ENCODE results near the gene OSBPL8. TPM values are rescaled to one million over a fixed set of nuclear protein-coding genes. Genes with fewer than 3 reads are reported as not detected.

OSBPL8 gene
- total RNA-seq, 4 donors from 2014 or later = 39.0 to 69.3 (median 49.0) TPM

DNA sequence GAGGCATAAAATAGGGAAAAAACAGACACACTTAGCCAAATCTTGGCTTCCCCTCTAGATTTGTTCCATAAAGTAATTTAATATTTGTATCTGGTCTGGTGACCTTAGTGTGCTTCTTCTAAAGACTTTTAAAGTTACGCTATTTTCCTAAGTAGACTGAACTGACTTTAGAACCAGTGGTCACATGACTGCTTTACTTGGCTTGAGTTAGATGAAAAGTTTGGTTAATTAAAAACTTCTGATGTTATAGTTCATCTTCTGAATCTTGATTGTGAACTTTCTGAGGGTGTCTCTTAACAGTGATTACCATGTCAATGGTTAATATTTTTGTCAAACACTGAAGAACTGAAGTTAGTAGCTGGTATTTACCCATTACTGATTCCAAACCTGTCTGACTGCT, 214.0 kb downstream of the OSBPL8 start:
- H3K4me1 ChIP-seq = peaks cover 0 to 14% (median 0%) of the 10 kb centered on the region in 4 donors
- H3K9me3 ChIP-seq = no peaks in the 10 kb centered on the region
- H3K4me3 ChIP-seq = no peak overlapping the region
- DNase-seq = no peak
- no peak for TF ChIP-seq POLR2A (IDR thresholded peaks at IDR 0.05)
- TF ChIP-seq, protein P1, sequence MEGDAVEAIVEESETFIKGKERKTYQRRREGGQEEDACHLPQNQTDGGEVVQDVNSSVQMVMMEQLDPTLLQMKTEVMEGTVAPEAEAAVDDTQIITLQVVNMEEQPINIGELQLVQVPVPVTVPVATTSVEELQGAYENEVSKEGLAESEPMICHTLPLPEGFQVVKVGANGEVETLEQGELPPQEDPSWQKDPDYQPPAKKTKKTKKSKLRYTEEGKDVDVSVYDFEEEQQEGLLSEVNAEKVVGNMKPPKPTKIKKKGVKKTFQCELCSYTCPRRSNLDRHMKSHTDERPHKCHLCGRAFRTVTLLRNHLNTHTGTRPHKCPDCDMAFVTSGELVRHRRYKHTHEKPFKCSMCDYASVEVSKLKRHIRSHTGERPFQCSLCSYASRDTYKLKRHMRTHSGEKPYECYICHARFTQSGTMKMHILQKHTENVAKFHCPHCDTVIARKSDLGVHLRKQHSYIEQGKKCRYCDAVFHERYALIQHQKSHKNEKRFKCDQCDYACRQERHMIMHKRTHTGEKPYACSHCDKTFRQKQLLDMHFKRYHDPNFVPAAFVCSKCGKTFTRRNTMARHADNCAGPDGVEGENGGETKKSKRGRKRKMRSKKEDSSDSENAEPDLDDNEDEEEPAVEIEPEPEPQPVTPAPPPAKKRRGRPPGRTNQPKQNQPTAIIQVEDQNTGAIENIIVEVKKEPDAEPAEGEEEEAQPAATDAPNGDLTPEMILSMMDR (IDR thresholded peaks at IDR 0.05) = no peak
- H3K27ac ChIP-seq = no peak overlapping the region
- no peaks in the 10 kb centered on the region for H3K27me3 ChIP-seq
- no peaks in the 10 kb centered on the region for H3K36me3 ChIP-seq

DNA sequence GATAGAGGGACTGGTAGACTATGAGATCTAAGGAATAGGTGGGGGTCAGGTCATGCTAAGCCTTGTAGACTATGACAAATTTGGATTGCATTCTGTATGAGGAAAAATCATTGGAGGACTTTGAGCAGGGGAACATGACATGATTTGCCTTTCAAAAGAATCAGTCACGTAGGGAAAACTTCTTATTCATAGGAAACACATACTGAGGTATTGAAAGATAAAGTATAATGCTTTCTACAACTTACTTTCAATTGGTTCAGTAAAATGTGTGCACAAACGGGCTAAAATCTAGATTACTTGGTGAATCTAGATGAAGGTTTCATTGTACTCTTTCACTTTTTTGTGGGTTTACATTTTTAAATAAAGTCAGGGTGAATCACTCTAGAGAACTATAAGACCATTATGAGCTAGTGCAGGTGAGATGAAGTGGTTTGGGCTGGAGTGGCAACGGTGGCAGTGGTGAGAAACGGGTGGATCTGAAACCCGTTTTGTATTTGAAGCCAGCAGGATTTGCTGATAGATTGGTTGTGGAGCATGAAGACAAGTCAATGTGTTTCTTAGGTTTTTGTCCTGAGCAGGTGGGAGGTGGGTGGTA, 218.0 kb downstream of the OSBPL8 start:
- no peaks in the 10 kb centered on the region for H3K27me3 ChIP-seq
- H3K36me3 ChIP-seq = no peaks in the 10 kb centered on the region
- TF ChIP-seq, protein P1 (IDR thresholded peaks at IDR 0.05) = no peak
- no peak for TF ChIP-seq POLR2A (IDR thresholded peaks at IDR 0.05)
- H3K27ac ChIP-seq = no peak overlapping the region
- H3K4me1 ChIP-seq = no peaks in the 10 kb centered on the region
- no peaks in the 10 kb centered on the region for H3K9me3 ChIP-seq
- no peak for DNase-seq
- H3K4me3 ChIP-seq = no peak overlapping the region

DNA sequence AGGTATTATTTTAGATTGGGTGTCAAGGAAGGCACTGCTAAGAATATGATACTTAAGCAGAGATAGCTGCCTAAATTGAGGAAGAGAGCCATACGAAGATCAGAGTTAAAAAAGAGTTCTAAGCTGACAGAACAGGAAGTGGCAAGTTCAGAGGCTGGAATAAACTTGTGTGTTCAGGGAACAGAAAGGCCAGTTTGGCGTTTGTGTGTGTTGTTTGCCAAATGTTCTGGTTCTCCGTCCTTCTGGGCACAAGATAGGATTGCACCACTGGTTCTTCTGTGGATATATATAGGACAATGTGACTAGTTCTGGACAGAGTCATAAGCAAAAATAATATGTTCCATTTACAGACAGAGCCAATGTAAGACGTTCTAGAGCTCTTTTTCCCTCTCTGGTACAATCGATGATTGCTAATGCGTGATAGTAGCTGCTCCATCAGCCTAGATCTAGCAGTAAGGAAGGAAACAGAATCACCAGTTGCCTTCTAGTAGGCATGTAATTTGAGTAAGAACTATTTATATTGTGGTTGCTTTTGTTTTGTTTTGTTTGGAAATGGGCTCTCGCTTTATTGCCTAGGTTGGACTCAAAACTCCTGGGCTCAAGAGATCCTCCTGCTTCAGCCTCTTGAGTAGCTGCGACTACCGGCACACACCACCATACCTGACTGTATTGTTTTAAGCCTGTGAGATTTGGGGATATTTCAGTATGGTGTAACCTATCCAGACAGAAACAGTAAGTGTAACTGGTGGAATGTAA, 218.7 kb downstream of the OSBPL8 start:
- H3K36me3 ChIP-seq = no peaks in the 10 kb centered on the region
- H3K4me1 ChIP-seq = no peaks in the 10 kb centered on the region
- H3K9me3 ChIP-seq = no peaks in the 10 kb centered on the region
- DNase-seq = no peak
- H3K4me3 ChIP-seq = no peak overlapping the region
- H3K27me3 ChIP-seq = no peaks in the 10 kb centered on the region
- TF ChIP-seq, protein P1 (IDR thresholded peaks at IDR 0.05) = no peak
- no peak for TF ChIP-seq POLR2A (IDR thresholded peaks at IDR 0.05)
- no peak overlapping the region for H3K27ac ChIP-seq

DNA sequence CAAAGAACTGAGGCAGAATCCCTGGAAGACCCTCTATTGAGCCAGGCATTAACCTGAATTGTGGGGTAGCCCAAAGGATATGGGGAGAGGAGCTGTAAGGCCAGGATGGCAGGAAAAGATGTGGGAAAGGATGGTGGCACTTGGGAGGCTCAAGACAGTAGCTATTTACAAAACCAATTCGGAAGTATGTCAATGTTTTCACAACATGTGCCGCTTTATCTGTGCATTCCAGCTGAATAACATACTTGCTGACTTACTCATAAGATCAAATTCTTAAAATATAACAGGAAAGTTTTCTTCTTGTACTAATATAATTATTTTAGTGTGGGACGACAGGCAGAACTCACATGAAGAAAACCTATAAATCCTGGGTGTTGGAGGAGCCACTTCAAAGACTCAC, 222.0 kb downstream of the OSBPL8 start:
- H3K4me3 ChIP-seq = no peak overlapping the region
- no peaks in the 10 kb centered on the region for H3K36me3 ChIP-seq
- no peaks in the 10 kb centered on the region for H3K27me3 ChIP-seq
- TF ChIP-seq POLR2A (IDR thresholded peaks at IDR 0.05) = no peak
- TF ChIP-seq, protein P1 (IDR thresholded peaks at IDR 0.05) = no peak
- no peaks in the 10 kb centered on the region for H3K4me1 ChIP-seq
- no peaks in the 10 kb centered on the region for H3K9me3 ChIP-seq
- no peak overlapping the region for H3K27ac ChIP-seq
- no peak for DNase-seq

DNA sequence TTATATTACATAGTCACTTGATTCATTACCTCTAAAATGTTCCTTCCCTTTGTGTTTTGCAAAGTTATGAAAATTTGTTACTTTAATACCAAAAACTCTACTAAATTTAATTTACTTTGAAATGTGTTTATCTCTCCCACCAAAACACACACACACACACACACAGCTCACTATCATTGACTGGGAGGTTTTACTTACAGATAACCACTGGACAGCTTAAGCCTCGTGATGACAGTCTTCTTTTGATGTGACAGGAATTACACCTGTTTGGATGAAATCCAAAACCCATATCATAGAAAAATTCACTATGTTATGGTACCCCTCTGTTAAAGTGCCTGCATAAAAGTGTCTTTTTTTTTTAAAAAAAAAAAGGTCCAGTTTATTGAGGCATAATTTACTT, 227.0 kb downstream of the OSBPL8 start:
- TF ChIP-seq, protein P1 (IDR thresholded peaks at IDR 0.05) = no peak
- TF ChIP-seq POLR2A (IDR thresholded peaks at IDR 0.05) = no peak
- Histone ChIP-seq H3K27me3 (no peaks in the 10 kb centered on the region), H3K9me3 (no peaks in the 10 kb centered on the region), H3K4me3 (no peak overlapping the region), H3K36me3 (no peaks in the 10 kb centered on the region), H3K27ac (no peak overlapping the region), H3K4me1 (no peaks in the 10 kb centered on the region)
- no peak for DNase-seq

Data from Peyer's patch (tissue), 4 donors.